H9 (cell line): Measurements from ENCODE around the gene WSCD1. TPM values are rescaled to one million over a fixed set of nuclear protein-coding genes. Genes with fewer than 3 reads are reported as not detected.

Source experiments
- DNase-seq: peaks from one replicate; pipeline ENCODE4 v3.0.0-alpha.2; 2017
- H2AFZ ChIP-seq: one replicate; pipeline ENCODE4 v1.6.1; 2013; ENCODE audit warnings: mild to moderate bottlenecking, low read length, control low read depth, moderate library complexity
- H2AK5ac ChIP-seq: 2 replicates; pipeline ENCODE4 v1.6.1; 2013; ENCODE audit warnings: low read length, control low read depth, mixed read lengths; ENCODE audit not compliant: insufficient read length
- H2BK120ac ChIP-seq: one replicate; pipeline ENCODE4 v1.6.1; 2013; ENCODE audit warnings: low read depth, mild to moderate bottlenecking, low read length, control low read depth, inconsistent platforms; ENCODE audit not compliant: poor library complexity, severe bottlenecking
- H2BK12ac ChIP-seq: 2 replicates; pipeline ENCODE4 v1.6.1; 2013; ENCODE audit warnings: low read length, control low read depth, mixed read lengths, low read depth; ENCODE audit not compliant: insufficient read length
- H2BK15ac ChIP-seq: 2 replicates; pipeline ENCODE4 v1.6.1; 2013; ENCODE audit warnings: low read depth, low read length, control low read depth
- H2BK20ac ChIP-seq: one replicate; pipeline ENCODE4 v1.6.1; 2013; ENCODE audit warnings: low read depth, mild to moderate bottlenecking, low read length, control low read depth, inconsistent platforms; ENCODE audit not compliant: poor library complexity, severe bottlenecking
- H2BK5ac ChIP-seq: 2 replicates; pipeline ENCODE4 v1.6.1; 2013; ENCODE audit warnings: low read length, control low read depth, mixed read lengths; ENCODE audit not compliant: insufficient read length
- H3K14ac ChIP-seq: 2 replicates; pipeline ENCODE4 v1.6.1; 2013; ENCODE audit warnings: low read length, control low read depth; ENCODE audit not compliant: insufficient read depth
- H3K18ac ChIP-seq: 2 replicates; pipeline ENCODE4 v1.6.1; 2013; ENCODE audit warnings: low read depth, mild to moderate bottlenecking, mixed read lengths, low read length, control low read depth; ENCODE audit not compliant: insufficient read length
- H3K23ac ChIP-seq: 2 replicates; pipeline ENCODE4 v1.6.1; 2013; ENCODE audit warnings: low read length, control low read depth, mixed read lengths, low read depth; ENCODE audit not compliant: insufficient read length
- H3K23me2 ChIP-seq: 2 replicates; pipeline ENCODE4 v1.6.1; 2013; ENCODE audit warnings: low read depth, mild to moderate bottlenecking, mixed read lengths, low read length, control low read depth; ENCODE audit not compliant: insufficient read length, poor library complexity, severe bottlenecking
- H3K27ac ChIP-seq: 2 replicates; pipeline ENCODE4 v1.5.1; 2013; ENCODE audit warnings: low read length, control low read depth, mixed read lengths, low read depth; ENCODE audit not compliant: insufficient read length
- H3K27me3 ChIP-seq: 2 replicates; pipeline ENCODE4 v1.6.1; 2013; ENCODE audit warnings: low read length, control low read depth, inconsistent platforms; ENCODE audit not compliant: insufficient read depth
- H3K4ac ChIP-seq: 2 replicates; pipeline ENCODE4 v1.6.1; 2013; ENCODE audit warnings: low read depth, mild to moderate bottlenecking, control low read depth, inconsistent platforms, low read length, moderate library complexity
- H3K4me1 ChIP-seq: 2 replicates; pipeline ENCODE4 v1.6.1; 2013; ENCODE audit warnings: low read length, control low read depth, inconsistent platforms; ENCODE audit not compliant: insufficient read depth
- H3K4me2 ChIP-seq: 2 replicates; pipeline ENCODE4 v1.6.1; 2013; ENCODE audit warnings: low read length, control low read depth, mixed read lengths; ENCODE audit not compliant: insufficient read length, insufficient read depth
- H3K56ac ChIP-seq: 2 replicates; pipeline ENCODE4 v1.6.1; 2013; ENCODE audit warnings: low read depth, mild to moderate bottlenecking, mixed read lengths, low read length, control low read depth; ENCODE audit not compliant: insufficient read length
- H3K79me1 ChIP-seq: 2 replicates; pipeline ENCODE4 v1.6.1; 2013; ENCODE audit warnings: low read depth, mild to moderate bottlenecking, moderate library complexity, low read length, control low read depth, inconsistent platforms; ENCODE audit not compliant: insufficient read depth, poor library complexity, severe bottlenecking
- H3K79me2 ChIP-seq: 2 replicates; pipeline ENCODE4 v1.6.1; 2013; ENCODE audit warnings: low read length, control low read depth, inconsistent platforms; ENCODE audit not compliant: insufficient read depth
- H3K9ac ChIP-seq: 2 replicates; pipeline ENCODE4 v1.6.1; 2013; ENCODE audit warnings: low read length, control low read depth, mixed read lengths; ENCODE audit not compliant: insufficient read length; ENCODE audit errors: extremely low read depth
- H3K9me3 ChIP-seq: one replicate; pipeline ENCODE4 v1.6.1; 2013; ENCODE audit warnings: low read depth, low read length, inconsistent platforms; ENCODE audit not compliant: control insufficient read depth
- H3T11ph ChIP-seq: one replicate; pipeline ENCODE4 v1.6.1; 2013; ENCODE audit warnings: mild to moderate bottlenecking, low read length, control low read depth, inconsistent platforms
- H4K20me1 ChIP-seq: one replicate; pipeline ENCODE4 v1.6.1; 2013; ENCODE audit not compliant: control insufficient read depth, insufficient read length, insufficient read depth
- H4K5ac ChIP-seq: 2 replicates; pipeline ENCODE4 v1.6.1; 2013; ENCODE audit warnings: low read depth, mild to moderate bottlenecking, mixed read lengths, low read length, control low read depth; ENCODE audit not compliant: insufficient read length
- H4K8ac ChIP-seq: replicated peaks from 2 replicates; pipeline ENCODE4 v1.6.1; 2013; ENCODE audit warnings: low read length, control low read depth, mixed read lengths, low read depth; ENCODE audit not compliant: insufficient read length
- H4K91ac ChIP-seq: 2 replicates; pipeline ENCODE4 v1.6.1; 2013; ENCODE audit warnings: low read depth, mild to moderate bottlenecking, moderate library complexity, mixed read lengths, low read length, control low read depth; ENCODE audit not compliant: insufficient read length
- H3K27ac Mint-ChIP-seq, 3 experiments: 2 replicates in 2 of 3; 3 replicates in 1 of 3; pipeline ENCODE4 v1.8.0; 2020 to 2021; ENCODE audit warnings: mixed read lengths in 3 of 3, mild to moderate bottlenecking in 1 of 3, moderate library complexity in 1 of 3
- H3K27me3 Mint-ChIP-seq: 2 replicates; pipeline ENCODE4 v1.8.0; 2021; ENCODE audit warnings: low read depth, mild to moderate bottlenecking, moderate library complexity, mixed read lengths
- H3K36me3 Mint-ChIP-seq, 3 experiments: 2 replicates in 2 of 3; 3 replicates in 1 of 3; pipeline ENCODE4 v1.8.0; 2020 to 2021; ENCODE audit warnings: low read depth in 3 of 3, mixed read lengths in 3 of 3; ENCODE audit not compliant: insufficient read depth in 1 of 3
- H3K4me1 Mint-ChIP-seq, 2 experiments: 2 replicates each; pipeline ENCODE4 v1.8.0; 2020; ENCODE audit warnings: mixed read lengths in 2 of 2
- H3K4me3 Mint-ChIP-seq, 2 experiments: 2 replicates in 1 of 2; 3 replicates in 1 of 2; pipeline ENCODE4 v1.8.0; 2020 to 2021; ENCODE audit warnings: mild to moderate bottlenecking in 2 of 2, mixed read lengths in 2 of 2, moderate library complexity in 1 of 2
- H3K9me3 Mint-ChIP-seq, 2 experiments: 2 replicates in 1 of 2; 3 replicates in 1 of 2; pipeline ENCODE4 v1.8.0; 2020; ENCODE audit warnings: mild to moderate bottlenecking in 2 of 2, mixed read lengths in 2 of 2, moderate library complexity in 1 of 2
- WGBS: extraction: QIAGEN DNeasy Blood & Tissue Kit; methylation state at CpG from one replicate; pipeline ENCODE4 v1.1.7; 2013; ENCODE audit warnings: missing lambda C conversion rate, low lambda C conversion rate, mixed read lengths; ENCODE audit not compliant: insufficient read length; ENCODE audit errors: extremely low coverage; 5-methylcytosine and 5-hydroxymethylcytosine counted together
- total RNA-seq: library from RNA; stranded (reverse); gene quantifications from 2 replicates; pipeline ENCODE4 v1.2.1, GENCODE V29; 2021
- TF ChIP-seq, protein P1 (sequence below): fragments of 200-600 bp; sonication (generic); conservative IDR thresholded peaks from 3 replicates; pipeline ENCODE4 v1.8.0; 2021; ENCODE audit warnings: antibody characterized with exemption, mild to moderate bottlenecking

WSCD1 gene
- total RNA-seq, 1 experiment from 2014 or later, result 33.6 TPM

DNA sequence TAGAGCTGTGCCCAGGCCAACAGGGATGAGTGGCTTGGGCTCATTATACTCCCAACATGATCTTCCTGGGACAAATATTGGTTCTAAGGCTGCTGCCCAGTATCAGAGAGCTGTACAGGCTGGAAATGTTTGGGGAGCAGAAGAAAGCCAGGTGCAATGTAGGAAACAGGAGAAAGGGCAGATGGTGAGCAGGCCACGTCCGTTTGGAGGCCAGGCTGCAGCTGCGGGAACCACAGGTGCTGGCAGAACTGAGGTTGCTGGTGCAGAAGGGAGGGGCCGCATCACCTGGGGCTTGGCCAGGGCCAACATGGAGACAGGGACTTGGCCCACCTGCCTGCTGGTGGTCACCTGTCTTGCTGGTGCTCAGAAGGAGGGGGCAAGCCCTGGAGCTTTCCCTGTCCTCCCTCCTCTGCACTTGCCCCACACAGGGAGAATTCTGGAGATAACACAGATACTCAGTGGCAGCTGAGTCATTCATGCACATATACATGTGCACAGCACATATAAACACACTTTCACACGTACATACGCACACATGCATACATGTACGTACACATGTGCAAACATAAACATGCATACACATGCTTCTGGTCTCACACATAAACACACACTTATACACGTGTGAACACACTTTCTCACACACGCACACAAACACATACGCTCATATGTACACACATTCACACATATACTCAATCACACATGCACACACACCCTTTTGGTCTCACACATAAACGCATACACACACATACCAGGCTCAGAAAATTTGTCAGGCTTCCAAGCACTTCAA is 67.7 kb downstream of the WSCD1 start:
- Histone ChIP-seq H3K79me1 (no peaks in the 10 kb centered on the region), H2BK15ac (no peak overlapping the region), H3K23me2 (no peaks in the 10 kb centered on the region), H3K9me3 (no peaks in the 10 kb centered on the region), H2AK5ac (no peak overlapping the region), H2BK5ac (no peak overlapping the region), H3K79me2 (no peaks in the 10 kb centered on the region), H3K23ac (no peak overlapping the region), H3K9ac (no peak overlapping the region), H2BK120ac (no peak overlapping the region), H3K4ac (no peak overlapping the region), H2AFZ (no peak overlapping the region), H4K8ac (no peak overlapping the region), H3K27me3 (no peaks in the 10 kb centered on the region), H3K56ac (no peak overlapping the region), H3K14ac (no peak overlapping the region), H2BK20ac (no peak overlapping the region), H4K5ac (no peak overlapping the region), H2BK12ac (no peak overlapping the region), H3K18ac (no peak overlapping the region), H4K20me1 (no peaks in the 10 kb centered on the region), H3T11ph (no peak overlapping the region), H3K27ac (no peak overlapping the region), H4K91ac (no peak overlapping the region), H3K4me2 (no peak overlapping the region), H3K4me1 (peaks cover 16% of the 10 kb centered on the region; the same call in 1 of the 2 replicates)
- peaks cover 2 to 3% of the 10 kb centered on the region in 2 experiments; a peak in 1 of 5 replicates for H3K9me3 Mint-ChIP-seq
- no peaks in the 10 kb centered on the region for H3K36me3 Mint-ChIP-seq
- peaks cover 2% of the 10 kb centered on the region; the same call in 1 of the 2 replicates for H3K27me3 Mint-ChIP-seq
- H3K4me1 Mint-ChIP-seq, result peaks cover 34 to 38% of the 10 kb centered on the region in 2 experiments
- TF ChIP-seq, protein P1, sequence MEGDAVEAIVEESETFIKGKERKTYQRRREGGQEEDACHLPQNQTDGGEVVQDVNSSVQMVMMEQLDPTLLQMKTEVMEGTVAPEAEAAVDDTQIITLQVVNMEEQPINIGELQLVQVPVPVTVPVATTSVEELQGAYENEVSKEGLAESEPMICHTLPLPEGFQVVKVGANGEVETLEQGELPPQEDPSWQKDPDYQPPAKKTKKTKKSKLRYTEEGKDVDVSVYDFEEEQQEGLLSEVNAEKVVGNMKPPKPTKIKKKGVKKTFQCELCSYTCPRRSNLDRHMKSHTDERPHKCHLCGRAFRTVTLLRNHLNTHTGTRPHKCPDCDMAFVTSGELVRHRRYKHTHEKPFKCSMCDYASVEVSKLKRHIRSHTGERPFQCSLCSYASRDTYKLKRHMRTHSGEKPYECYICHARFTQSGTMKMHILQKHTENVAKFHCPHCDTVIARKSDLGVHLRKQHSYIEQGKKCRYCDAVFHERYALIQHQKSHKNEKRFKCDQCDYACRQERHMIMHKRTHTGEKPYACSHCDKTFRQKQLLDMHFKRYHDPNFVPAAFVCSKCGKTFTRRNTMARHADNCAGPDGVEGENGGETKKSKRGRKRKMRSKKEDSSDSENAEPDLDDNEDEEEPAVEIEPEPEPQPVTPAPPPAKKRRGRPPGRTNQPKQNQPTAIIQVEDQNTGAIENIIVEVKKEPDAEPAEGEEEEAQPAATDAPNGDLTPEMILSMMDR, result no peak
- 100% methylated on average over 3 of the region's 11 CpGs for WGBS
- H3K4me3 Mint-ChIP-seq, result no peak overlapping the region; a peak in 1 of 5 replicates
- DNase-seq, result no peak
- peak overlapping the region in 2 of 3 experiments; percentile 9 to 88; a peak in 5 of 7 replicates for H3K27ac Mint-ChIP-seq
